KG1 (cell line): Measurements from ENCODE around the gene IDH3B.

ENCODE experiments used
- DNase-seq: peaks from one replicate; lab custom pipeline; 2025; lab: John Stamatoyannopoulos, UW

The IDH3B gene

DNA sequence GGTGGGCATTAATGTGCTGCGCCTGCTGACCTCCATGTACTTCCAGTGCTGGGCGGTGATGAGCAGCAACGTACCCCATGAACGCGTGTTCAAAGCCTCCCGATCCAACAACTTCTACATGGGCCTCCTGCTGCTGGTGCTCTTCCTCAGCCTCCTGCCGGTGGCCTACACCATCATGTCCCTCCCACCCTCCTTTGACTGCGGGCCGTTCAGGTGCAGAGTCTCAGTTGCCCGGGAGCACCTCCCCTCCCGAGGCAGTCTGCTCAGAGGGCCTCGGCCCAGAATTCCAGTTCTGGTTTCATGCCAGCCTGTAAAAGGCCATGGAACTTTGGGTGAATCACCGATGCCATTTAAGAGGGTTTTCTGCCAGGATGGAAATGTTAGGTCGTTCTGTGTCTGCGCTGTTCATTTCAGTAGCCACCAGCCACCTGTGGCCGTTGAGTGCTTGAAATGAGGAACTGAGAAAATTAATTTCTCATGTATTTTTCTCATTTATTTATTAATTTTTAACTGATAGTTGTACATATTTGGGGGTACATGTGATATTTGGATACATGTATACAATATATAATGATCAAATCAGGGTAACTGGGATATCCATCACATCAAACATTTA, 46.8 kb downstream of the IDH3B start:
- no peak for DNase-seq

- no peak for DNase-seq
Observed at GRCh38 chr20:2616634-2617033, 47.4 kb downstream of the IDH3B start.

GRCh38 chr20:2612073-2612472, 51.9 kb downstream of the IDH3B start:
- DNase-seq: no peak

GRCh38 chr20:2610941-2611720, 52.9 kb downstream of the IDH3B start:
- DNase-seq: no peak

- DNase-seq: no peak
Observed at GRCh38 chr20:2610326-2610725, 53.7 kb downstream of the IDH3B start.
